GM21723 (cell line): ENCODE data around the gene HES1.
"Not testable (repeated sequence)": the region's sequence is repeated elsewhere in the genome, so short reads cannot be mapped to it uniquely, and the experiment has no call there.

Source experiments
- ATAC-seq: cut with Tn5 transposase; IDR thresholded peaks from one replicate; pipeline ENCODE4 v1.9.1; 2021; ENCODE audit warnings: mild to moderate bottlenecking, moderate library complexity; ENCODE audit not compliant: unreplicated experiment

The HES1 gene

DNA sequence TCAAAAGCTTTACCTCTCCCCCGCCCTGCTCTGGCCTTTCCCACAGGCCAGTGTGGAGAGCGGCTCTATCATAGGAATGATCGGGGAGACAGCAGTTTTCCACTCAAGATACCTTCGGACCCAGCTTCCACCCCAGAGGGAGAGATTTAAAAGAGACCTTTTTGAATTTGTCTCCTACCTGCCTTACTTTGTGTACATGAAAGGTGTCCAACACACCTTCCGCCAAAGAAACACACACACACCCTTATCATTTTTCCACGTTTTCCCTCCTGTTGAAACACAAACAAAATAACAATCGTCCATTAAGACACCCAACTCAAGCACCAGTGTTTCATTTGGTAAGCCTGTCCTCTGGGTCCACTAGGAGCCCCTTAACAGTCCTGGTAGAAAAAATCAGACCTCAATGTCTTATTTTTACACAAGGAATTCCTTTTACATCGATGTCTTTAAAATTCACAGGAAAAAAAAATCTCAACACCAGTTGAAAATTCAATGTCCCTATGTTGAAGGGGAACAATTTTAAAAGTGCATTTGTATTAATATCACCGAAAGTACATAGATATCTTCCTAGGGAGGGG is 4.0 kb downstream of the HES1 start:
- no peak for ATAC-seq

DNA sequence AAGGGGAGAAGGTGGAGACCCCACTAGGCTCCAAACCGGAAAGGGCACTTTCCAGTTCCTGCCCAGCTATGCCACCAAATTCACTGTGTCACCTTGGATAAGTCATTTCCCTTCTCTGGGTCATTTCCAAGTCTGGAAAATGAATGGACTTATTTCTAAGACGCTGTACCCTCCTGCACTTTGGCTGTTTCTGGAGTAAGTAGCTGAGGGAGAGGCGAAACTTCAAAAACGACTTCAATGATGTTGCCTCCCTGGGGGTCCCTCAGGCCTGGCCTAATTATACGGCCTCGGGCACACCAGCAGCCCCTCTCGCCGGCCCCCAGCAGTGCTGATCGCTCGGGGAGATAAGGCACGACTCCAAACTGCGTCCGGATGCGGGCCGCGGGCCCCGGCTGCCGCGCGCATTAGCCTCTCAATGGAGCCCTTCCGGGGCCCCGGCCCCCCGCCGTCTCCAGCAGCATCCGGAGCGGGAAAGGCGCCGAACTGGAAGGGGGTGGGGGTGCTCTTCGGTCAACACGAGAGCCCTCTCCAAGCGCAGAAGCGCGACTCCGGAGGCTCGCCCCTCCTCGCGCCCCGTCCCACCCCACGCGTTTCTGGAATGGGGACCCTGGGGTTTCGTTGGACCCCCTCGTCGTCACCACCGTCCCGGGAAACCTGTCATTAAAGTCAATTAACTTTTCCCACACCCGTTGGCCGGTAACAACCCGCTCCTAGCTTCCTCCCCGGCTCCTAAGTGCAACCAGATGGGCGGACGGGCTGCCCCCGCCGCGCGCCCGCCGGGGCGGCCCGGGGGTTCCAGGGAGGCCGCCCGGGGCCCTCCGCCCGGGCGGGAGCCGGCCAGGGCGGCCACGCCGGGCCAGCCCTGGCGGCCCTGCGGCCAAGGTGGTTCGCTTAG is 4.8 kb downstream of the HES1 start:
- no peak for ATAC-seq

DNA sequence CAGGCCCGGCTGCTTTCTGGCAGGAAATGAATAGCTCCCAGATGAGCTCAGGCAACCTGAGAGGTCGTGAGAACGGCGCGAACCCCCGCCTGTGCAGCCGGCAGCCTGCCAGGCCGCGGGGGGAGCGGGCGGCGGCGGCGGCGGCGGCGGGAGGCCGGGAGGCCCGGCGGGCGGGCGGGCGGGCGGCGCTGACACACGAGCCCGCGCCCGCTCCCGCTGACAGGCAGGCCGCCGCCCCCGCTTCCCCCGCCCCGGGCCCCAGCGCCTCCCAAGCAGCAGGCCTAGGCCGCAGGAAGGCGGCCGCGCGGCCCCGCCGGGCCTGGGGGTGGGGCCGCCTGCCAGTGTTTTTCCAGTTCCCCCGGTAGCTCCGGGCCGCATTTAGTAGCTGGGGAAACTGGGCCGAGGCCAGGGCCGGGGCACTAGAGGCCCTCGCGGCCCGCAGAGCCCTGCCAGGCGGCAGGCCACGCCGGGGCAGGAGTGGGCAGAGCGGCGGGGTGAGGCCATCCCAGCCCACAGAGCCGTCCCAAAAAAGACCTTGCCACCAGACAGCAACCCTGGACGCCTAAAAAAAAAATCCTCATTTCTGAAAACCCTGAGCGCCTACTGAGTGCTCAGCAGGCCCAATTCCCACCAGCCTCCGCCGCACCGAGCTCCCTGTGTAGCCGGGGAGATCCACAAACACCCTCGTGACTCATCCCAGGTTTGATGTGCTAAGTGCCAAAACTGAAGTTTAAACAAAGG is 5.6 kb downstream of the HES1 start:
- ATAC-seq, result peak; percentile 56

DNA sequence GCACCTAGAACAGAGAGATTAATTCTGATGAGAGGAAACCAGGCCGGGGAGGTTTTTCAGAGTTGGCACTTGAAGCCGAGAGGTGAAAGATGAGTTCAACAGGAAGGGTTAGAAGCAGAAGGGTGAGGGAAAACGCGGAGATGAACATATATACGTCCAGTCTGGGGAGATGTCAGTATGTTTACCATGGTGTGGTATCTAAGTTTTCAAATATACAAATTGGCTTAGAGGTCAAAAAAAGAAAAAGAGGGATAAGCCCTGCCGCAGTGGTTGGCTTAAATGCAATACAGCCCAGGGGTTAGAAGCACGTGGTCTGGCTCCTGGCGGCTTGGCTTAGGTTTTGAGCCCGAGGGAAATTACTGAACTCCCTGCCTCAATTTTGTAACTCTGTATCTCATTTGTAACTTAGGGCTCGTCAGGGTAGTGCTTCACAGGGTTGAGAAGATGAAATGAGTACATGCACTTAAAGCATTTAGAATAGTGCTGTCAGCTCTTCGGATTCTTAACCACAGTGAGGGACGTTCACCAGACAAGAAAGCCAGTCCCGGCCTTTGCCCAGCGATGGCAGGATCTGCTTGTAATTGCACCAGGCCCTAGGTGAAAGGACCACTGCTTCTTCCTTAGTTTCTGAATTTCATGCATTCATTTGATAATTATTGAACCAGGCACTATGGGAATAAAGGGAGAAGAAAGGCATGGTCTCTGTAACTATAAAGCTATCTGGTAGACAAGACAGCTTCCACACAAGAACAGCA is 6.4 kb downstream of the HES1 start:
- no peak for ATAC-seq

DNA sequence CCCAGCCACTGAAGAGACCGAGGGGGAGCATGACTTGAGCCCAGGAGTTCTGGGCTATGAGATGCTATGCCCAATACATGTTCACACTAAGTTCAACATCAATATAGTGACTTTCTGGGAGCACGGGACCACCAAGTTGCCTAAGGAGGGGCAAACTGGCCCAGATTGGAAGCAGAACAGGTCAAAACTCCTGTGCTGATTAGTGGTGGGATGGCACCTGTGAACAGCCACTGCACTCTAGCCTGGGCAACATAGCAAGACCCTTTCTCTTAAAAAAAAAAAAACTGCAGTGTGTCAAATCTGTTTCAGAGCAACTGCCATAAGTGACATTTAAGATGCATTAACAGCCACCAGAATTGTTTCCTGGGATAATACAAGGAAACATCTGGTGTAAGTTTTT is 9.8 kb downstream of the HES1 start:
- no peak for ATAC-seq

DNA sequence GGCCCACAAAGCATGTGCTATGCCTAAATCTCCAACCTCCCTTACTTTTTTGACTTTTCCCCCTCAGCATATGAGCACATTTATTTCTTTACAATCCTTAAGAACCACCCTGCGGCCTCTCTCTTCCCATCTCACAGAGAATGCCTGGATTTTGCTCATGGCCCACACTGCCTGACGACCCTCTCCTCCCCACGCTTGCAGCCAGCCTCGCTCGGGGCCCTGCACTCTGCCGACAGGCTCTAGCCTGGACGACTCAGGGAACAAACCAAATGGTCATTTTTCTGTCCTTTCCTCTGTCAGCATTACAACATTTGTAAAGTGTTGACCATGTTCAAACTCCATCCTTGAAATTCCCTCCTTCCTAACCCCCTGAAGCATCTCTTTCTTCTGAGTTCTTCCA is 11.7 kb downstream of the HES1 start:
- ATAC-seq, result no peak

DNA sequence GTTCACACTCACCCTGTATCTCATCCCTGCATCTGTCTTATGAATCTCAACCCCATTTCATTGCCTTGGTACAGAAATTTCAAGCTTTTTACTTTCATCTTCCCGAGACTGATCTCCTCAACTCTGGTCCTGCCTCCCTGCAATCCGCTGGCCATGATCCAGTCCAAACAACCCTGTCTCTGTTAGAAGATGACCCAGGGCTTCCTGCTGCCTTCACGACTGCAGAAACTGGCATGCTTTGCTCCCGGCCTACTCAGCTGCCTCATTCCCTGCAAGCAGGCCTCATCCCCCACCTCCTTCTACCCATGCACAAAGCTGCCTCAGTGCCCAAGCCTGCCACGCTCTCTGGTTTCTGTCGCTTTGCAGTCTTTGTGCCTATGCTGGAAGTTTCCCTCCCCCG is 12.4 kb downstream of the HES1 start:
- no peak for ATAC-seq

DNA sequence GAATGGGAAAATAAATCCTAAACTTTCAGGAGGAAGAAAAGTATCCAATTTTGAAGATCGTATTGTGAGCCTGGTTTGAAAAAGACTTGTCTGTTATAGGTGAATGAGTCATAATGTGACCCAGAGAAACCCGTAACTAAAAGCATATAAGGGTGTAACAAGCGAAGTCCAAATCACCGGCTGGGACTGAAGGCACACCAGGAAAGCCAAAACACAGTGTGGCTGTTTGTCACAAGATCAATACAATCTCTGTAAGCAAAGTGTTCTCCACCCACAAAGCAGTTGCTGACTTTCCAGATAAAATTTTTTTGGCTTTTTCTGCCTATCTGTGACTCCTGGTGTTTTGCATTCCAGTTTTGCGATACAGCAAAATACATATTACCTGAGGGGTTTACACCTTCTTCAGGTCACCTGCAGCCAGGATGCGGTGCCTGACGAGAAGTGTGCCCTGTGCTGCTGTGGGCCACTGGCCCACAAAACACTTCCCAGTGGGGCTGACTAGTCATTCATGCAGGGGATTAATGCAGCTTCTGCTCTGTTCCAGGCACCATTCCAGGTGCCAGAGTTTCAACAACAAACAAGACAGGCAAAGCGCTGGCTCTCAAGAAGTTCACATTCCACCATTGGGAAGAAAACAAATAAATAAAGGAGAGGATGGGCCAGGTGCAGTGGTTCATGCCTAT is 14.4 kb downstream of the HES1 start:
- no peak for ATAC-seq

DNA sequence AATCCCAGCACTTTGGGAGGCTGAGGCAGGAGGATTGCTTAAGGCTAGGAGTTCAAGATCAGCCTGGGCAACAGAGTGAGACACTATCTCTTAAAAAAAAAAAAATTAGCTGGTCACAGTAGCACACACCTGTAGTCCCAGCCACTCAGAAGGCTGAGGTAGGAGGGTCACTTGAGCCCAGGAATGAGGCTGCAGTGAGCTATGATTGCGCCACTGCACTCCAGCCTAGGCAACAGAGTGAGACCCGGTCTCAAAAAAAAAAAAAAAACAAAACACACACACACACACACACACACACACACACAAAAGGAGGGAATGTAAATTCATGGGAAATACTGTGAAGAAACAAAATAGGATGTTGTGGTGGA is 15.0 kb downstream of the HES1 start:
- ATAC-seq, result not testable (repeated sequence)

DNA sequence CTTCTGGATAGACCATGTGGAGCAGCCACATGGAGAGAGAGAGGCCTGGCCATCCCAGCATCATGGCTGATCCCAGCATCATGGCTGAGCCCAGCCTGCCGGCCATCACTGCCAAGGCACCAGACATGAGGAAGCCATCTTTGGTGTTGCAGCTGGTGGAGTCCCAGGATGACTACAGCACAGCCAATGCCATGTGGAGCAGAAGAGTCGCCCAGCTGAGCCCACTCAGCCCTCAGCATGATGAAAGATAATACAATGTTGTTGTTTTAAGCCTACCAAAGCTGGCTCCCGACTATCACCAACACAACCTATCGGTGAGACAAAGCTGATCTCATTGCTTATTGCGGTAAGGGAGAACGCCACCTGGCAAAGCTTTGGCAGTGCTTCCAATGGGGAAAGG is 18.4 kb downstream of the HES1 start:
- no peak for ATAC-seq

DNA sequence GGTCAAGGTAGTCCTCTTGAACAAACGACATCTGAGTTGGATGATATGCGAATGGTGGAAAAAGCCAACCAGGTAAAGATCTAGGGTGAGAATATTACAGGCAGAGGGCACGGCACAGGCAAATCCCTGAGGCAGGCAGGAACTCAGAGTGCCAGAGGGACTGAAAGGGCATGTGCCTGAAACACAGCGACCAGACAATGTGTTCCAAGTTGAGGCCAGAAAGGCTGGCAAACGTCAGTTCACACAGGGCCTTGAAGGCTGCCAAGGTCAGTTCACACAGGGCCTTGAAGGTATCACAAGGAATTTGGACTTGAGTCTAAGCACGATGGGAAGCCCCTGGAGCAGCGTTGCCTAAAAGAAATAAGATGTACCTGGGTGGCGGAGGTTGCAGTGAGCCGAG is 20.1 kb downstream of the HES1 start:
- no peak for ATAC-seq

DNA sequence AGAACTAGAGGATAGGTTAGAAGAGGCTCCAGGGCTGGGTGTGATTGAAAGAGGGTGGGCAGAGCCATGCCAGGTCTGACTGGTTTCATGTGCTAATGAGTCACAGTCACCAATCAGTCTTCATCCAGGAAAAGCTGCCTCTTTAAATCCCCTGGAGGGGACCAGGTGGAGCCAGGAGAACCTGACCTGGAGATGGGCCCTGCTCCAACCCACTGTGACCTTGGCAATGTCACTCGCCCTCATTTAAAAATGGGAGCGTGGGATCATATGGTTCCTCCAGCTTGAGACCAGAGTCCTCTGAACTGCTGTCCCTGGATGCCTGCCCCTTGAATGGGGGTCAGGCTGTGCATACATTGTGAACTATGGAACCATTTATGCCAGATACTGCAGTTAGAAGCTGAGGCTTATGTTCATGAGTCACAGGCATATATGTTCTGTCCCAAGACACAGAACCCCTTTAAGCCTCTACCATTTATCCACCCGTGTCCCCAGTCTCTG is 23.0 kb downstream of the HES1 start:
- ATAC-seq, result no peak

DNA sequence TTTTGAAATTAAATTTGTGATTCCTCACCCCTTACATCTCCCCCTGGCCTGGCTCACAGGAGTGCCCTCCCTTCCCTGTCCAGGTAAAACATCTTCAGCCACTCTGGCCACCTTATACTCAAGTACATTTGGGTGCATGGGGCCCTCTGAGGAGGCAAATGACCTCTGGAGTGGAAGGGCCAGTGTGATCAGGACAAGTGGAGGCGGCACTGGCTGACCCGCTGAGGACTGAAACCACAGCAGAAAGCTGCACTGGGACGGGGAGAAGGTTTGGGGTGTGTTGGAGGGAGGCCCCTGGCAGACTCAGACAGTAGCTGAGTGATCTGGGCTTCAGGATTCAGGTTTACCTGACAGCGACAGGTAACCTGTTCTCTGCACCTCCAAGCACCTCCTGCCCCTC is 24.2 kb downstream of the HES1 start:
- ATAC-seq, result no peak

DNA sequence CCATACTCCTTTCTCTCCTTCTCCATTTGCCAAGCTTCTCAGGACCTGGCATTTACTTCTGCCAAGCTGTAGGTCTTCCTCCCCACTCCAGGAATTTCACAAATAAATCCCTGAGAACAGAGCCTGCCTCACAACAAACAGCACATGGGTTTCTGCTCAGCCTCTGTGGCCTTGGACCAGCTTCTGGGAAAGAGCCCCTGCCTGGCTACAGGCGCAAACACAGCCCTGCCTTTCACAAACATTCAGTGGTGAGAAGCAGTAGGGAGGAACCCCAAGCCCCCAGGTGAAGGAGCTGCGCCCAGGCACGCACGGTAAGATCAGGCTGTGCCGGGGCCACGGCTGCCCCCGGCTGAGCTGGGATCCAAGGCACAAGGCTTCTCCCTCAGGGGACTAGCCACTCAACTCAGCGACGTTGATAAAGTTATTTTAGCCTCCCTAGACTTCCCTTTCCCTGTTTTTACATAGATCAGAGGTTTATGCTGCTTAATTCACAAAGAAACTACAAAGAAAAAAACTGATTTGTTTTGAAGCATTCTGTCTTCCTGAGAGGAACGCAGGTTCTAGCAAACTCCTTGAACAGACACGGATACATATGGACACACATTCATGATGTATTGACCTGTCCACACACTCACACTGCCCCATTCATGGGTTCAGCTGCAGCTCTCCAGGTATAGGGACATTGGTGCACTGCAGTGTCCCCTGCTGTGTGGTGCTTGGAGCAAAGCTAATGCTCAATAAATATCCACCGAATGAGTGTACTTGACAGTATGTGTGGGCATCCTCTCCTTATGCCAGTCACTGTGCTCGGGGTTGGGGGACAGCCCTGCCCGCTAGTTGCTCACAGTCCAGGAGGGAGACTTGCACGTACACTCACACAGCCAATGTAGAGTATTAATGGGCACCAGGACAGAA is 25.4 kb downstream of the HES1 start:
- ATAC-seq, result no peak

DNA sequence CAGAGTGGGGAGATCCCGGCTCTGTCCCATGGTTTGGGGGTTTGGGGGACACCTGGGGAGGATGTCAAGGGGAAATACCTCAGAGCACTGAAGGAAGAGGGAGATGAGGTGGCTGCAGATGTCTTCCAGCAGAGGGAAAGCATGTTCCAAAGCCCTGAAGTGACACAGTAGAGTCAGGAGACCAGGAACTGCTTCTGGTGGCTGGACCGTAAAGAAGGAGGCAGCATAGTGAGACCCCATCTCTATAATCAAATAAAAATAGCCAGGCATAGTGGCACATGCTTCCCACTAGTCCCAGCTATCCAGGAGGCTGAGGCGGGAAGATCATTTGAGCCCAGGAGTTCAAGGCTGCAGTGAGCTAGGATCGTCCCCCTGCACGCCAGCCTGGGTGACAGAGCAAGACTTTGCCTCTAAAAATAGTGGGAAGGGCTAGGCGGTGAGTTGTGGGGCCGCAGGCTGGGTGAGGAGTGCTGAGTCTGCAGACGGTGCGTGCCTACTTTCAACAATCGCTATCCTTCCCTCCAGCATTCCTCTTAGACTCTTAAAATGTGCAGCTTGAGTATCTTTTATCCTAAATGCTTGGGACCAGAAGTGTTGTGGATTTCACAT is 26.2 kb downstream of the HES1 start:
- no peak for ATAC-seq

DNA sequence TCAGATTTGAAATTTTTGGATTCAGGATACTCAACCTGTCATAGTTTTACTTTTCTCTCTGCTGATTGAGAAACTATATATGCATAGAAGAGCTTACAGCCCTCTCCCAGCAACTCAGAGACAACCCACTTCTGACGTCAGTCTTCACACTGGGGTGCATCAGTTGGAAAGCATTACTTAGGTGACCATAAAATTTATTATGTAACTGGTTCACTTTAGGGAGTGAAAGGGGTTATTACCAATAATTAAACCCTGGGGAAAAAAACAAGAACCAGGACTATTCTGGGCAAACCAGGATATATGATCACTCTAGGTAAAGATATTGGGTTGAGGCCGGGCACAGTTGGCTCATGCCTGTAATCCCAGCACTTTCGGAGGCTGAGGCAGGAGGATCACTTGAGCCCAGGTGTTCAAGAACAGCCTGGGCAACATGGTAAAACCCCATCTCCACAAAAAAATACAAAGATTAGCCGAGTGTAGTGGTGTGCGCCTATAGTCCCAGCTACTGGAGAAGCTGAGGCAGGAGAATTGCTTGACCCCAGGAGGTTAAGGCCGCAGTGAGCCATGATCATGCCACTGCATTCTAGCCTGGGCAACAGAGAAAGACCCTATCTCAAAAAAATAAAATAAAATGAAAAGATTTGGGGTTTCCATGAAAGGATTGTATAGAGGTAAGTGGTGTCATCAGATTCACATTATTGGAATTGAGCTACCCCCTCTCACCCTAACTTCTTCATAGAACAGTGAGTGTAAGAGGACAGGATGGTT is 27.1 kb downstream of the HES1 start:
- no peak for ATAC-seq

DNA sequence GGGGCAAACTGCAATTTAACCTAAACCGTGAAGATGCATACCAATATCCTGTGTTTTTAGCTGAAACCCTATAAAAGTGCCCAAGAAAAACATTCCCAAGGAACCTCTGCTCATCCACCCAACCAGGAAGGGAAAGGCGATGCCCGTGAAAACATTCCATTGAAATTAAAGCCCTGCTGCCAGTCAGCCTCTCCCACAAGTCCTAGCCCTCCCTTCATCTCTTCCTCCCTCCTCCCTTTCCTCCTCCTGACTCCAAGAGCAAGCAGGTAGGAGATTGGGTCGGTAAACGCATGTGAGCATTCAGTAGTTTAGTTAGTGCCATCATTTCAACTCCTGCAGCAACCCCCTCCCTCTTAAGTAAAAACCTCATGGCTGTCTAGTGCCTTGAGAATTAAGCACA is 27.7 kb downstream of the HES1 start:
- no peak for ATAC-seq

DNA sequence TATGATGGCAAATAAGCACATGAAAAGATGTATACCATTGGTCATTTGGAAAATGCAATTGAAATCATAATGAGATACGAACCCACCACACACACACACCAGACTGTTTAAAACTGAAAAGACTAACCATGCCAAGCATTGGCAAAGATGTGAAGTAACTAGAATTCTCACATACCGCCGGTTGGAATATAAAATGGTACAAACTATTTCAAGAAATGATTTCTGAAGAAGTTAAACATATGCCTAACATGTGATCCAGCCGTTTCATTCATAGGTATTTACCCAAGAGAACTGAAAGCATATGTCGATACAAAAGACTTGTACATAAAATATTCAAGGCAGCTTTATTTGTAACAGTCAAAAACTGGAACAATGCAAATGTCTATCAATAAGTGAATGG is 28.9 kb downstream of the HES1 start:
- ATAC-seq, result no peak
